ENCODE results near the gene SPAG16.

DNA sequence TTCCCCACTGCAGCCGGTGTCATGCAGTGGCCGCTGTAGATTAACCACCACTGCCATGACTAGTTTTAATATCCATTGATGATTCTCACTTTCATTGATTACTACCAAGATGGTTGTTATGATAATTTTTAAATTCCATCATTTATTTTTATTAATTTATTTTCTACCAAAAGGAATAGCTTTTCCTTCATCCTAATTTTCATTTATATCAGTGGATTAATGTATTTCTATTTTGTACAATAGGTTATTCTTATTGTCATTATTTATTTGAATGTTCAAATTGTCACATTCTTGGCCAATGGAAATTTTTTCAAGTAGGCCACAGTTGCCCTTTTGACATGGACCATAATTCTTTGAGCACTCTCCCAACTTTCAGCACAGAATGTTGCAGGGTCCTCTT, 751.7 kb downstream of the SPAG16 start:
- TF ChIP-seq EZH2 (IDR thresholded peaks at IDR 0.05; ENCODE audit: insufficient read depth, poor library complexity, severe bottlenecking) (no peak), EZH2phosphoT487 (IDR thresholded peaks at IDR 0.05; ENCODE audit: insufficient read depth, low read depth) (no peak)

Measured in GM23248 (cell line).